HEK293 (cell line): Measurements from ENCODE around the gene ARHGAP32.

ENCODE experiments used
- CTCF ChIA-PET: fragments of 350-600 bp; formaldehyde crosslinking; extraction: SDS; loops from one replicate; lab custom pipeline; 2021; ENCODE audit warnings: antibody characterized with exemption; lab: Yijun Ruan, JAX
- POLR2A ChIA-PET: fragments of 300-600 bp; formaldehyde crosslinking; extraction: SDS; loops from one replicate; lab custom pipeline; 2020; ENCODE audit warnings: antibody characterized with exemption, inconsistent platforms; lab: Yijun Ruan, JAX
- H3K27ac ChIP-seq: fragments of 200-500 bp; sonication (Bioruptor generic); 2 replicates; pipeline ENCODE4 v1.5.1; 2014; ENCODE audit warnings: low read depth, low read length, control low read depth, inconsistent platforms; ENCODE audit errors: extremely low read depth
- H3K36me3 ChIP-seq, 2 experiments: fragments of 200-500 bp in 1 of 2; sonication (Bioruptor generic) in 1 of 2; 1 replicate in 1 of 2; 2 replicates in 1 of 2; pipeline ENCODE4 v1.5.1; 2014 to 2017; ENCODE audit warnings: inconsistent platforms in 2 of 2, low read length in 2 of 2; ENCODE audit not compliant: control insufficient read depth in 2 of 2, insufficient read depth in 1 of 2
- H3K4me1 ChIP-seq: fragments of 200-500 bp; sonication (Bioruptor generic); 2 replicates; pipeline ENCODE4 v1.5.1; 2014; ENCODE audit warnings: mild to moderate bottlenecking, low read length, inconsistent platforms; ENCODE audit not compliant: control insufficient read depth, insufficient read depth
- H3K4me3 ChIP-seq: 2 replicates; pipeline ENCODE4 v1.5.1; 2011; ENCODE audit warnings: low read depth, mild to moderate bottlenecking, control low read depth, low read length, moderate library complexity
- H3K9me3 ChIP-seq: fragments of 200-500 bp; sonication (Bioruptor generic); 2 replicates; pipeline ENCODE4 v1.5.1; 2014; ENCODE audit warnings: low read depth, low read length, inconsistent platforms; ENCODE audit not compliant: control insufficient read depth, insufficient read depth
- KLF16 ChIP-seq: fragments of 450-650 bp; formaldehyde crosslinking; IDR thresholded peaks from 2 replicates; pipeline ENCODE4 v1.5.1; 2017; ENCODE audit warnings: missing biosample characterization, missing genetic modification characterization
- TRIM28 ChIP-seq: IDR thresholded peaks from 2 replicates; pipeline ENCODE4 v1.6.1; 2011; ENCODE audit warnings: low read length, control low read depth, borderline replicate concordance
- WT1 ChIP-seq: fragments of 450-650 bp; formaldehyde crosslinking; IDR thresholded peaks from 2 replicates; pipeline ENCODE4 v1.5.1; 2016; ENCODE audit warnings: missing biosample characterization, missing genetic modification characterization
- YY1 ChIP-seq: fragments of 450-650 bp; formaldehyde crosslinking; IDR thresholded peaks from 2 replicates; pipeline ENCODE4 v1.5.1; 2018; ENCODE audit warnings: missing biosample characterization, missing genetic modification characterization
- YY2 ChIP-seq: fragments of 450-650 bp; formaldehyde crosslinking; IDR thresholded peaks from 2 replicates; pipeline ENCODE4 v1.5.1; 2016; ENCODE audit warnings: missing biosample characterization, missing genetic modification characterization
- ZBTB1 ChIP-seq: fragments of 450-650 bp; formaldehyde crosslinking; IDR thresholded peaks from 2 replicates; pipeline ENCODE4 v1.5.1; 2016; ENCODE audit warnings: missing biosample characterization, missing genetic modification characterization
- ZNF155 ChIP-seq: fragments of 450-650 bp; formaldehyde crosslinking; IDR thresholded peaks from 2 replicates; pipeline ENCODE4 v1.5.1; 2016; ENCODE audit warnings: missing biosample characterization, missing genetic modification characterization
- ZNF223 ChIP-seq: fragments of 450-650 bp; formaldehyde crosslinking; IDR thresholded peaks from 2 replicates; pipeline ENCODE4 v1.5.1; 2016; ENCODE audit warnings: missing biosample characterization, missing genetic modification characterization
- ZNF391 ChIP-seq: fragments of 450-650 bp; formaldehyde crosslinking; IDR thresholded peaks from 2 replicates; pipeline ENCODE4 v1.5.1; 2016; ENCODE audit warnings: low read depth, missing biosample characterization, missing genetic modification characterization, borderline replicate concordance
- ZNF433 ChIP-seq: fragments of 450-650 bp; formaldehyde crosslinking; IDR thresholded peaks from 2 replicates; pipeline ENCODE4 v1.5.1; 2016; ENCODE audit warnings: missing biosample characterization, missing genetic modification characterization, low read depth
- ZNF530 ChIP-seq: fragments of 450-650 bp; formaldehyde crosslinking; IDR thresholded peaks from 2 replicates; pipeline ENCODE4 v1.5.1; 2016; ENCODE audit warnings: low read depth, missing biosample characterization, missing genetic modification characterization
- ZNF660 ChIP-seq: fragments of 450-650 bp; IDR thresholded peaks from 2 replicates; pipeline ENCODE4 v1.5.1; 2018; ENCODE audit warnings: missing biosample characterization, mild to moderate bottlenecking, missing genetic modification characterization
- ZNF701 ChIP-seq: fragments of 450-650 bp; formaldehyde crosslinking; IDR thresholded peaks from 2 replicates; pipeline ENCODE4 v1.5.1; 2016; ENCODE audit warnings: missing biosample characterization, missing genetic modification characterization
- ZSCAN23 ChIP-seq: fragments of 450-650 bp; formaldehyde crosslinking; IDR thresholded peaks from 2 replicates; pipeline ENCODE4 v1.5.1; 2016; ENCODE audit warnings: missing biosample characterization, missing genetic modification characterization
- TF ChIP-seq, protein P1 (sequence below): fragments of 450-650 bp; formaldehyde crosslinking; IDR thresholded peaks from 2 replicates; pipeline ENCODE4 v1.5.1; 2016; ENCODE audit warnings: missing biosample characterization, missing genetic modification characterization
- TF ChIP-seq, protein P2 (sequence below): fragments of 450-650 bp; IDR thresholded peaks from 2 replicates; pipeline ENCODE4 v1.5.1; 2018; ENCODE audit warnings: missing biosample characterization, missing genetic modification characterization
- TF ChIP-seq, protein P3 (sequence below): fragments of 450-650 bp; formaldehyde crosslinking; IDR thresholded peaks from 2 replicates; pipeline ENCODE4 v1.5.1; 2016; ENCODE audit warnings: missing biosample characterization, missing genetic modification characterization
- TF ChIP-seq, protein P4 (sequence below): fragments of 450-650 bp; formaldehyde crosslinking; conservative IDR thresholded peaks from 2 replicates; pipeline ENCODE4 v1.5.1; 2016; ENCODE audit warnings: low read depth, missing biosample characterization, missing genetic modification characterization

ARHGAP32 gene

DNA sequence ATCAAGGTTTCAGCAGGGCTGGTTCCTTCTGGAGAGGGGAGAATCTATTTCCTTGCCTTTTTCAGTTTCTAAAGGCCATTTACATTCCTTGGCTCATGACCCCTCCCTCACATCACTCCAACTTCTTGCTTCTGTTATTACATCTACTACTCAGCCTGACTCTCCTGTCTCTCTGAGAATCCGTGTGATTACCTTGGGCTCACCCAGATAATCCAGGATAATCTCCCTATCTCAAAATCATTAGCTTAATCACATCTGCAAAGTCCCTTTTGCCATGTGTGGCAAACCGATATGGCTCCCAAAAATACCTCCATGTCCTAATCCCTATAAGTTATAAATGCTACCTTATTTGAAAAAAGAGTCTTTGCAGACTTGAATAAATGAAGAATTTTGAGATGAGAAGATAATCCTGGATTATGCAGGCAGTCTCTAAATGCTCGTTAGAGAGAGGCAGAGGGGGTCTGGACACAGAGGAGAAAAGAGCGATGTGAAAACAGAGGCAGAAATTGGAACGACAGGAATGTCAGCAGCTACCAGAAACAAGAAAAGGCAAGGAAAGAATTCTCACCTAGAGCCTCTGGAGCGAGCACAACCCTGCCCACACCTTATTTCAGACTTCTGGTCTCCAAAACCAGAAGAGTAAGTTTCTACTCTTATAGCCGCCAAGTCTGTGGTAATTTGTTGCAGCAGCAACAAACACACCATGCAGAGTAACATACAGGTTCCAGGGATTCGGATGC is 23.6 kb upstream of the ARHGAP32 start:
- POLR2A ChIA-PET = no interaction called here
- no peak overlapping the region for H3K4me3 ChIP-seq
- no peaks in the 10 kb centered on the region for H3K36me3 ChIP-seq
- 0 out of 2 replicates have a peak, but pooled peaks cover 5% of the 10 kb centered on the region for H3K4me1 ChIP-seq
- no peak overlapping the region for H3K27ac ChIP-seq
- CTCF ChIA-PET = no interaction called here
- TF ChIP-seq ZNF660 (no peak), ZNF701 (tag by site-specific recombination) (no peak), ZNF223 (no peak), YY2 (tag by site-specific recombination) (no peak), ZSCAN23 (tag by site-specific recombination) (no peak), ZBTB1 (tag by site-specific recombination) (no peak), TRIM28 (no peak), WT1 (no peak)
- TF ChIP-seq, protein P1, sequence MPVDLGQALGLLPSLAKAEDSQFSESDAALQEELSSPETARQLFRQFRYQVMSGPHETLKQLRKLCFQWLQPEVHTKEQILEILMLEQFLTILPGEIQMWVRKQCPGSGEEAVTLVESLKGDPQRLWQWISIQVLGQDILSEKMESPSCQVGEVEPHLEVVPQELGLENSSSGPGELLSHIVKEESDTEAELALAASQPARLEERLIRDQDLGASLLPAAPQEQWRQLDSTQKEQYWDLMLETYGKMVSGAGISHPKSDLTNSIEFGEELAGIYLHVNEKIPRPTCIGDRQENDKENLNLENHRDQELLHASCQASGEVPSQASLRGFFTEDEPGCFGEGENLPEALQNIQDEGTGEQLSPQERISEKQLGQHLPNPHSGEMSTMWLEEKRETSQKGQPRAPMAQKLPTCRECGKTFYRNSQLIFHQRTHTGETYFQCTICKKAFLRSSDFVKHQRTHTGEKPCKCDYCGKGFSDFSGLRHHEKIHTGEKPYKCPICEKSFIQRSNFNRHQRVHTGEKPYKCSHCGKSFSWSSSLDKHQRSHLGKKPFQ (tag by site-specific recombination) = no peak
- TF ChIP-seq, protein P2, sequence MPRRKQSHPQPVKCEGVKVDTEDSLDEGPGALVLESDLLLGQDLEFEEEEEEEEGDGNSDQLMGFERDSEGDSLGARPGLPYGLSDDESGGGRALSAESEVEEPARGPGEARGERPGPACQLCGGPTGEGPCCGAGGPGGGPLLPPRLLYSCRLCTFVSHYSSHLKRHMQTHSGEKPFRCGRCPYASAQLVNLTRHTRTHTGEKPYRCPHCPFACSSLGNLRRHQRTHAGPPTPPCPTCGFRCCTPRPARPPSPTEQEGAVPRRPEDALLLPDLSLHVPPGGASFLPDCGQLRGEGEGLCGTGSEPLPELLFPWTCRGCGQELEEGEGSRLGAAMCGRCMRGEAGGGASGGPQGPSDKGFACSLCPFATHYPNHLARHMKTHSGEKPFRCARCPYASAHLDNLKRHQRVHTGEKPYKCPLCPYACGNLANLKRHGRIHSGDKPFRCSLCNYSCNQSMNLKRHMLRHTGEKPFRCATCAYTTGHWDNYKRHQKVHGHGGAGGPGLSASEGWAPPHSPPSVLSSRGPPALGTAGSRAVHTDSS (tag by site-specific recombination) = no peak
- H3K9me3 ChIP-seq = no peaks in the 10 kb centered on the region

DNA sequence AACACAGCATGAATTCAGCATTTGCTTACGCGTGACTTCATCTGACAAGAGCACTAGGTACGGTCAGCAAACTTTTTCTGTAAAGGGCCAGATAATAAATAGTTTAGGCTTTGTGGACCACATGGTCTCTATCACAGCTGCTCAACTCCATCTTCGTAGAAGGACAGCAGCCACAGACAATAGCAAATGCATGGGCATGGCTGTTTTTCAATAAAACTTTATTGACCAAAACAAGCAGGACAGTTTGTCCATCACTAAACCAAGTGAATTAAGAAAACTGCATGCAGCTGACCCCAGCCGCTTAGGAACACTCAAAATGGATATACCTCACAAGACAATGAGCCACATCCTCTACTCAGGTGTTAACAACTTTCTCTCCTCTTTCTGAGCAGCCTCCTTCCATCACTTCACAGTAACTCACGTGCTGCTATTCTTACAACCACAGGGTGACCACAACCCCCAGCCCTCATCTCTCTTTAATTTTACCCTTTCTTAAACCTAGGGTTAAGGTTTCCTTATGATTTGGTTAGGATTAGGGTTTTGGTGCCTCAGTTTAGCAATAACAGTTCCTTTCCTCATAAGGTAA is 22.7 kb upstream of the ARHGAP32 start:
- H3K27ac ChIP-seq = no peak overlapping the region

More for the DNA sequence above, 22.7 kb upstream of the ARHGAP32 start:
- POLR2A ChIA-PET = no interaction called here
- Histone ChIP-seq H3K36me3 (no peaks in the 10 kb centered on the region), H3K4me3 (no peak overlapping the region), H3K9me3 (no peaks in the 10 kb centered on the region), H3K4me1 (peaks cover 7% of the 10 kb centered on the region; the same call in 1 of the 2 replicates)
- TF ChIP-seq, protein P3, sequence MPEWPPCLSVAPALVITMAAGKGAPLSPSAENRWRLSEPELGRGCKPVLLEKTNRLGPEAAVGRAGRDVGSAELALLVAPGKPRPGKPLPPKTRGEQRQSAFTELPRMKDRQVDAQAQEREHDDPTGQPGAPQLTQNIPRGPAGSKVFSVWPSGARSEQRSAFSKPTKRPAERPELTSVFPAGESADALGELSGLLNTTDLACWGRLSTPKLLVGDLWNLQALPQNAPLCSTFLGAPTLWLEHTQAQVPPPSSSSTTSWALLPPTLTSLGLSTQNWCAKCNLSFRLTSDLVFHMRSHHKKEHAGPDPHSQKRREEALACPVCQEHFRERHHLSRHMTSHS (tag by site-specific recombination) = no peak
- TF ChIP-seq, protein P4, sequence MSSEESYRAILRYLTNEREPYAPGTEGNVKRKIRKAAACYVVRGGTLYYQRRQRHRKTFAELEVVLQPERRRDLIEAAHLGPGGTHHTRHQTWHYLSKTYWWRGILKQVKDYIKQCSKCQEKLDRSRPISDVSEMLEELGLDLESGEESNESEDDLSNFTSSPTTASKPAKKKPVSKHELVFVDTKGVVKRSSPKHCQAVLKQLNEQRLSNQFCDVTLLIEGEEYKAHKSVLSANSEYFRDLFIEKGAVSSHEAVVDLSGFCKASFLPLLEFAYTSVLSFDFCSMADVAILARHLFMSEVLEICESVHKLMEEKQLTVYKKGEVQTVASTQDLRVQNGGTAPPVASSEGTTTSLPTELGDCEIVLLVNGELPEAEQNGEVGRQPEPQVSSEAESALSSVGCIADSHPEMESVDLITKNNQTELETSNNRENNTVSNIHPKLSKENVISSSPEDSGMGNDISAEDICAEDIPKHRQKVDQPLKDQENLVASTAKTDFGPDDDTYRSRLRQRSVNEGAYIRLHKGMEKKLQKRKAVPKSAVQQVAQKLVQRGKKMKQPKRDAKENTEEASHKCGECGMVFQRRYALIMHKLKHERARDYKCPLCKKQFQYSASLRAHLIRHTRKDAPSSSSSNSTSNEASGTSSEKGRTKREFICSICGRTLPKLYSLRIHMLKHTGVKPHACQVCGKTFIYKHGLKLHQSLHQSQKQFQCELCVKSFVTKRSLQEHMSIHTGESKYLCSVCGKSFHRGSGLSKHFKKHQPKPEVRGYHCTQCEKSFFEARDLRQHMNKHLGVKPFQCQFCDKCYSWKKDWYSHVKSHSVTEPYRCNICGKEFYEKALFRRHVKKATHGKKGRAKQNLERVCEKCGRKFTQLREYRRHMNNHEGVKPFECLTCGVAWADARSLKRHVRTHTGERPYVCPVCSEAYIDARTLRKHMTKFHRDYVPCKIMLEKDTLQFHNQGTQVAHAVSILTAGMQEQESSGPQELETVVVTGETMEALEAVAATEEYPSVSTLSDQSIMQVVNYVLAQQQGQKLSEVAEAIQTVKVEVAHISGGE (tag by site-specific recombination) = no peak
- TF ChIP-seq YY1 (tag by site-specific recombination) (no peak), ZNF155 (no peak), ZNF530 (tag by site-specific recombination) (no peak), ZNF660 (no peak), ZNF391 (tag by site-specific recombination) (no peak), KLF16 (no peak), ZNF433 (tag by site-specific recombination) (no peak)
- TF ChIP-seq, protein P1 (tag by site-specific recombination) = no peak
- CTCF ChIA-PET = no interaction called here
